Right lung (tissue), 5 donors: ENCODE results near the gene SLC25A22. TPM values are rescaled to one million over a fixed set of nuclear protein-coding genes. Genes with fewer than 3 reads are reported as not detected.

Source experiments
- DNase-seq, 2 donors: peaks; one replicate each; pipeline ENCODE4 v3.0.0-alpha.2; 2013
- polyA plus RNA-seq, 5 donors: library from polyadenylated mRNA; unstranded; fragments of 120-200 nt; gene quantifications; one replicate each; pipeline versions ENCODE4 v1.2.1 to v1.2.3, GENCODE V29; 2013; ENCODE audit warnings: inconsistent platforms in 1 of 5, low replicate concordance in 1 of 5; ENCODE audit not compliant: insufficient read length in 5 of 5, insufficient read depth in 1 of 5

The SLC25A22 gene
- polyA plus RNA-seq, 5 donors = 9.4 to 25.4 (median 15.7) TPM

- no peak for DNase-seq
Measured at GRCh38 chr11:823441-824291, 25.6 kb upstream of the SLC25A22 start.

- DNase-seq = no peak
Measured at GRCh38 chr11:821512-822371, 23.7 kb upstream of the SLC25A22 start.

- DNase-seq = no peak
Measured at GRCh38 chr11:820655-821511, 22.8 kb upstream of the SLC25A22 start.

- DNase-seq = no peak
Measured at GRCh38 chr11:819943-820649, 22.0 kb upstream of the SLC25A22 start.

GRCh38 chr11:819129-819931, 21.2 kb upstream of the SLC25A22 start:
- DNase-seq = peak; percentile 85 to 88

GRCh38 chr11:818396-819128, 20.5 kb upstream of the SLC25A22 start, which contains the start of gene PNPLA2:
TSS of gene PNPLA2 (plus strand) at chr11:818914. CDS start at chr11:819719, 805 bp downstream.
- DNase-seq = no peak

- DNase-seq = no peak
Measured at GRCh38 chr11:816433-816779, 18.3 kb upstream of the SLC25A22 start.

GRCh38 chr11:815675-816432, 17.8 kb upstream of the SLC25A22 start:
- no peak for DNase-seq

- DNase-seq = no peak
Measured at GRCh38 chr11:813456-814096, 15.5 kb upstream of the SLC25A22 start.

GRCh38 chr11:813072-813455, 15.0 kb upstream of the SLC25A22 start:
- DNase-seq = no peak

- no peak for DNase-seq
Measured at GRCh38 chr11:812390-812789, 14.3 kb upstream of the SLC25A22 start.

GRCh38 chr11:811446-812245, 13.6 kb upstream of the SLC25A22 start:
- DNase-seq = no peak

- no peak for DNase-seq
Measured at GRCh38 chr11:810040-810567, 12.0 kb upstream of the SLC25A22 start.

GRCh38 chr11:809287-810039, 11.4 kb upstream of the SLC25A22 start, which contains the start of gene RPLP2:
TSS of gene RPLP2 (plus strand) at chr11:809967. CDS start at chr11:810235, 268 bp downstream.
- DNase-seq = peak; percentile 99

GRCh38 chr11:808427-809286, 10.6 kb upstream of the SLC25A22 start:
- DNase-seq = no peak
